GM18868 (cell line): ENCODE results near the gene SDE2.
"Not testable (repeated sequence)": the region's sequence is repeated elsewhere in the genome, so short reads cannot be mapped to it uniquely, and the experiment has no call there.

Experiments
- ATAC-seq: cut with Tn5 transposase; IDR thresholded peaks from one replicate; pipeline ENCODE4 v1.9.1; 2021; ENCODE audit warnings: mild to moderate bottlenecking, moderate library complexity; ENCODE audit not compliant: unreplicated experiment

Gene SDE2

DNA sequence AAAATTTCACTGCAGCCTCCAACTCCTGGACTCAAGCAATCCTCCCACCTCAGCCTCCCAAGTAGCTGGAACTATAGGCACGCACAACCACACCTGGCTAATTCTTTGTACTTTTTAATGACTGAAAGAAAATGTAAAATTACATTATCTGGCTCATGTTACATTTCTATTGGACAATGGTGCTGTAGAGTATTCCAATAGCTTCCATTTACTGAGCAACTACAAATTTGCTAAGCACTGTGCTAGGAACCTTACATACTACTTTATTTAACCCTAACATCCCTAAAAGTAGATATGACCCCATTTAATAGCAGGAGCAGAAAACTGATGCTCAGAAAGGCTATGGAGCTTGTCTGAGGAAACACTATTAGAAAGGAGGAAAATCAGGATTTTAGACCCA is 19.7 kb downstream of the SDE2 start:
- no peak for ATAC-seq

GRCh38 chr1:225977937-225978748 is 21.0 kb downstream of the SDE2 start:
- ATAC-seq: peak; percentile 55

- not testable (repeated sequence) for ATAC-seq
Observed at GRCh38 chr1:225975146-225975545, 24.0 kb downstream of the SDE2 start.

DNA sequence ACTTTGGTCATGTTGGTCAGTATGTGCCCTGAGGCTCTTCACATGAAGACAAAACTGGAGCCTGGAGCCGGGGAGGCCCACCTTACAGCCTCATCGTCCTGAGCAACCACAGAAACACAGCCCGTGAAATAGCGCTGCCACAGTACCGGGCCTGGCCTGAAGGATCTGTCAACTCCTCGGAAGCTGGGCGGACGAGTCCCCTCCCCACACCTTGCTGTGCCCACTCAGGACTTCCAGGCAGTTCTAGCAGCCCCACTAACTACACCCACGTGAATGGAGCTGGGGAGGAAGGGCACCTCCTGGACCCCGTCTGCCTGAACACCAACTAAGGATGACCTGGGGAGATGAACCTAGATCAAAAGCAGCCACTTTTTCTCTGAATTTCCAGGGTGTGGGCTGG is 24.7 kb downstream of the SDE2 start:
- ATAC-seq: no peak

DNA sequence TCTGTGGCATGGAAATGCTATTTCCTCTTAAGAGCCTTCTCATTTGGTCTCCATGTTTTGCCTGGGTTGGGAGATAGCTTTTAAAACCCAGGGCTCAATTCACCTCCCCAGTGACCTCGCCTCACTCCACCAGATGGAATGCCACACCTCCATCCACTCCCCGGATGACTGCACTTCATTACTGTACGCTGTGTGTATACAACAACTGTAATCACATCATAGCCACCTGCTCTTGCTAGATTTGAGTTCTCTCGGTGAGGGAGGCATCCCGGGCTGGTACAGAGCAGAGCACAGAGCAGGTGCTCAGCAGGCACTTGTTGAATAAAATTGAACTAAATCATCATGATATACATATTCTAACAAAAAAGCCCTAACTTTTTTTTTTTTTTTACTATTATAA is 26.0 kb downstream of the SDE2 start:
- no peak for ATAC-seq

DNA sequence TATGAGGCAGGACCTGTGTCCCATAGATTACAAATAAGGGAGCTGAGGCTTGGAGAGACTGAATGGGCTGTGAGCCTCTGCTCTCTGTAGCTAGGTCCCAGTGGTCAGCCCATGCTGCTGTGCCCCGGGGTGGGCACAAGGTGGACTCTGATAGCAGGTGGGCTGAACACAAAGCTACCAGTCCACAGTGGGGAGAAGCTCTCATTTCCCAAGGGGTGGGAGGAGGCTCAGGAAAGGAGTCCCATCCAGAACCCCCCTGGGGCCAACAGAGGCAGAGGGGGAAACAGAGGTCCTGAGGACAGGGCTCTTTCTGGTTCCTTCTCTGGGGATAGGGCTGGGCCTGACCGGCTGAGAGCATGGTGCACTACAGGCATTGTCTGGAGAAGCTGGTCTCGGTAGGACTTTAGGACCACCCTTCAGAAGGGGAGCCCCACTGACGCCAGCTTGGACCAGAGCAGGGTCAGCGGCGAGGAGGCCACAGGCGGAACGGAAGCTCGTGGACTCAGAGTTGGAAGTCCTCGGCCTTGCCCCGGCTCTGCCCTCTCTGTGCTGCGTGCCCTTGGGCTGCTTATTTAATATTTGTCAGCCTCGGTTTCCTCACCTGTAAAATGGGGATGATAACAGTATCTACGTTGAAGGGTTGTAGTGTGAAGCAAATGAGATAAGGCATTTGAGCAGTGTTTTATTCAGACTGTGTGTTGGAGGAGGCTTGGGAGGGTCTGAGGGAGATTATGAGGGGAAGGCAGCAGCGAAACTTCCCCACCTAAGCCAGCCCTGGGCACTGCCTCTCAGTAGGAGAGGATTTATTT is 26.6 kb downstream of the SDE2 start:
- ATAC-seq: no peak

- ATAC-seq: not testable (repeated sequence)
Observed at GRCh38 chr1:225970592-225971157, 28.5 kb downstream of the SDE2 start.

DNA sequence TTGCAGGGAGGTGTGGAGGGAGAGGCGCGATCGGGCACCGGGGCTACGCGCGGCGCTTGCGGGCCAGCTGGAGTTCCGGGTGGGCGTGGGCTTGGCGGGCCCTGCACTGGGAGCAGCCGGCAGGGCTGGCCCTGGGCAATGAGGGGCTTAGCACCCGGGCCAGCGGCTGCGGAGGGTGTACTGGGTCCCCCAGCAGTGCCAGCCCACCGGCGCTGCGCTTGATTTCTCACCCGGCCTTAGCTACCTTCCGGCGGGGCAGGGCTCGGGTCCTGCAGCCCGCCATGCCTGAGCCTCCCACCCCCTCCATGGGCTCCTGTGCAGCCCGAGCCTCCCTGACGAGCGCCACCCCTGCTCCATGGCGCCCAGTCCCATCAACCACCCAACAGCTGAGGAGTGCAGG is 29.4 kb downstream of the SDE2 start:
- not testable (repeated sequence) for ATAC-seq

- no peak for ATAC-seq
Observed at GRCh38 chr1:225965231-225965630, 33.9 kb downstream of the SDE2 start.

DNA sequence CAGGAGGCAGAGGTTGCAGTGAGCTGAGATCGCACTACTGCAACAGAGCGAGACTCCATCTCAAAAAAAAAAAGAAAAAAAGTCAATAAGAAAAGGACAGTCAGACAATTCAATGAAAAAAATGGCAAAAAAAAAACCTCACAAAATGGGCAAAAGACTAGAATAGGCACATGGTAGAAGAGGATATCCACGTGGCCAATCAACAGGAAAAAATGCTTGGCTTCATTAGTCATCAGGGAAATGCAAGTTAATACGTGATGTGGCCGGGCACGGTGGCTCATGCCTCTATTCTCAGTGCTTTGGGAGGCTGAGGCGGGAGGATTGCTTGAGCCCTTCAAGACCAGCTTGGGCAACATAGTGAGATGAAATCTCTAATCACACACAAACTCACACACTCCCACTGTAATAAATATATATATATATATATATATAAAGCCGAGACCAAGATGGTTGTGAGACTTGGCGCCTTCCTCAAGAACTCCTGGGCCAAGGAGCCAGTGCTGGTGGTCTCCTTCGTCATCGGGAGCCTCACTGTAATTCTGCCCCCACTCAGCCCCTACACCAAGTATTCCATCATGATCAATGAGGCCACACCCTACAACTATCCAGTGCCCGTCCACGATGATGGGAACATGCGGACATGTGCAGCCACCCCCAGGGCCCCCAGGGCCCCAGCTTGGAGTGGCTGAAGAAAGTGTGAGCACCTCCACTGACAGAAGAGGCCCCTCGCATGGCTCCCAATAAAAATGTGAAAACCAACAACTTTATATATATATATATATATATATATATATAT is 35.2 kb downstream of the SDE2 start:
- no peak for ATAC-seq

- ATAC-seq: peak; percentile 79
Observed at GRCh38 chr1:225962440-225962975, 36.6 kb downstream of the SDE2 start.

DNA sequence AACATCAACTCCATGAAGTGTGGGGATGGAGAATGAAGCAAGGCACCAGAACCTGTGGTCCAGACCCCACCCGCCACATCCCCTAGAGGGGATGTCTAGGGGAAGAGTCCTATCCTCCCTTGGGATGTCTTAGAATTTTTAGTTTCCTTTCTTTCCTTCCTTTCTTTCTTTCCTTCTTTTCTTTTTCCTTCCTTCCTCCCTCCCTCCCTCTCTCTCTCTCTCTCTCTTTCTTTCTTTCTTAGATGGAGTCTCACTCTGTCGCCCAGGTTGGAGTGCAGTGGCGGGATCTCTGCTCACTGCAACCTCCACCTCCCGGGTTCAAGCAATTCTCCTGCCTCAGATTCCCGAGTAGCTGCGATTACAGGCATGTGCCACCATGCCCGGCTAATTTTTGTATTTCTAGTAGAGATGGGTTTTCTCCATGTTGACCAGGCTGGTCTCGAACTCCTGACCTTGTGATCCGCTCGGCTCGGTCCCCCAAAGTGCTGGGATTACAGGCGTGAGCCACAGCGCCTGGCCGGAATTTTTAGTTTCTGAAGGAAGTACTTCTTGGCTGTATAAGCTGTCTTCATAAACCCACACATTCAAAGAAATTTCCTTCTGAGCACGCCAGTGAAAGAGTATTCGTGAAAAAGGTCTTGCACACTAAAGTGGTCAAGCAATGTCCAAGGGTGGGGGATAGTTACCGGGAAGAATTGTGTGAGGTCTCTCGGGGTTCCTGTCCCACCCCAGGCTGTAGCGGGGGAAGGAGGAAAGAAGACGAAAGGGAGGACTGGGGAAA is 37.3 kb downstream of the SDE2 start:
- ATAC-seq: no peak

GRCh38 chr1:225958041-225958440 is 41.1 kb downstream of the SDE2 start:
- no peak for ATAC-seq

GRCh38 chr1:225954753-225955152 is 44.4 kb downstream of the SDE2 start:
- no peak for ATAC-seq

GRCh38 chr1:225953315-225953714 is 45.8 kb downstream of the SDE2 start:
- no peak for ATAC-seq

- ATAC-seq: no peak
Observed at GRCh38 chr1:225950905-225951497, 48.1 kb downstream of the SDE2 start.

- ATAC-seq: no peak
Observed at GRCh38 chr1:225949041-225949440, 50.1 kb downstream of the SDE2 start.

DNA sequence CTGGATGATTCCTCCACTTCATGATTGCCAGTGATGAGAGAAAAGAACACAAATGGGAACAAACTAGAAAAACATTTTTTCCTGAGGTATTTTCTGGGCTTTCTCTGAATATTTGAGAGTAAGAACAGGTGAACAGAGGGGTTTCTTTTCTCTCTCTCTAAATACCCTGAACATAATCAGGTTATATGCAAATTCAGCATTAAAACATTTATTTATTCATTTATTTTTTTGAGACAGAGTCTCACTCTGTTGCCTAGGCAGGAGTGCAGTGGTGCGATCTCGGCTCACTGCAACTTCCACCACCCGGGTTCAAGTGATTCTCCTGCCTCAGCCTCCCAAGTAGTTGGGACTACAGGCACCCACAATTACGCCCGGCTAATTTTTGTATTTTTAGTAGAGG is 52.3 kb downstream of the SDE2 start:
- no peak for ATAC-seq

GRCh38 chr1:225946082-225946620 is 53.0 kb downstream of the SDE2 start:
- no peak for ATAC-seq
